ENCODE data around the gene HLA-DOA.

Gene HLA-DOA

DNA sequence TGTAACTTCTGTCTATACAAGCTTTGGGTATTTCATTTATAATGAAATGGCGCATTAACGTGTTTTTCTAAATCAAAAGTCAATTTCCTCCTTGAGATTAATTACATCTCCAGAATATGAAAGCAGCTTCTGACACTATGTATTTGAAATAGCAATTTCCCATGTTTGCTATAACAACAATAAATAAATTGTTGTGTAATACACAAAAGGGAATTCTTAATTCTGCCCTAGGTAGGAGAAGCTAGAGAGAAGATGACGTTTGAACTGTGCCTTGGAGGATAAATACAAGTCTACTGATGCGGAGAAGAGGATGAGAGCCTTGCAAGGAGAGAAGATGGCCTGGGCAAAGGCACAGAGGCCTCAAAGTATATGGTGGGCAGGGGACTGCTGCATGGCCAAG is 7.6 kb upstream of the HLA-DOA start:
- no peak for DNase-seq (ENCODE audit: low read depth)
- TF ChIP-seq, protein P1, sequence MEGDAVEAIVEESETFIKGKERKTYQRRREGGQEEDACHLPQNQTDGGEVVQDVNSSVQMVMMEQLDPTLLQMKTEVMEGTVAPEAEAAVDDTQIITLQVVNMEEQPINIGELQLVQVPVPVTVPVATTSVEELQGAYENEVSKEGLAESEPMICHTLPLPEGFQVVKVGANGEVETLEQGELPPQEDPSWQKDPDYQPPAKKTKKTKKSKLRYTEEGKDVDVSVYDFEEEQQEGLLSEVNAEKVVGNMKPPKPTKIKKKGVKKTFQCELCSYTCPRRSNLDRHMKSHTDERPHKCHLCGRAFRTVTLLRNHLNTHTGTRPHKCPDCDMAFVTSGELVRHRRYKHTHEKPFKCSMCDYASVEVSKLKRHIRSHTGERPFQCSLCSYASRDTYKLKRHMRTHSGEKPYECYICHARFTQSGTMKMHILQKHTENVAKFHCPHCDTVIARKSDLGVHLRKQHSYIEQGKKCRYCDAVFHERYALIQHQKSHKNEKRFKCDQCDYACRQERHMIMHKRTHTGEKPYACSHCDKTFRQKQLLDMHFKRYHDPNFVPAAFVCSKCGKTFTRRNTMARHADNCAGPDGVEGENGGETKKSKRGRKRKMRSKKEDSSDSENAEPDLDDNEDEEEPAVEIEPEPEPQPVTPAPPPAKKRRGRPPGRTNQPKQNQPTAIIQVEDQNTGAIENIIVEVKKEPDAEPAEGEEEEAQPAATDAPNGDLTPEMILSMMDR (conservative IDR thresholded peaks at IDR 0.05; ENCODE audit: low read depth, low read length) = no peak
- no peak overlapping the region for H3K4me3 ChIP-seq (ENCODE audit: low read depth, low read length)

DNA sequence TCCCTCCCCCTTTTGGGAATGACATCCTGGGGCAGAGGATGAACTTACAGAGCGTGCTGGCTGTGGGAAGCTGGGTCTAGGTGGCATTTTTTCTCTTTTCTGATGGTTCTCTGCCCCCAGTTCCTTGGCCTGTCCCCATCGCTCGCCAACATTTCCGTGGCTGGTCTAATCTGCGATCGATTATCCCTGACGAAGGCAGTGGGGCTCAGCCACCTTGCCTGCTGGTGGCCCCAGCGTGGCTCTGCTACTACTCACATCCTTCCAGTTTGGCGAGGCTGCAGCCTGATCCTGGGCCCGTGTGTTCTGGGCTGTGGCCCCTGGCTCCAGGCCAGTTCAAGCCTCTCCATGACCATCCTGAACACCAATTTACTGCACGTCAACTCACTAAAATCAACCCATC is 6.4 kb upstream of the HLA-DOA start:
- TF ChIP-seq, protein P1 (conservative IDR thresholded peaks at IDR 0.05; ENCODE audit: low read depth, low read length) = no peak

DNA sequence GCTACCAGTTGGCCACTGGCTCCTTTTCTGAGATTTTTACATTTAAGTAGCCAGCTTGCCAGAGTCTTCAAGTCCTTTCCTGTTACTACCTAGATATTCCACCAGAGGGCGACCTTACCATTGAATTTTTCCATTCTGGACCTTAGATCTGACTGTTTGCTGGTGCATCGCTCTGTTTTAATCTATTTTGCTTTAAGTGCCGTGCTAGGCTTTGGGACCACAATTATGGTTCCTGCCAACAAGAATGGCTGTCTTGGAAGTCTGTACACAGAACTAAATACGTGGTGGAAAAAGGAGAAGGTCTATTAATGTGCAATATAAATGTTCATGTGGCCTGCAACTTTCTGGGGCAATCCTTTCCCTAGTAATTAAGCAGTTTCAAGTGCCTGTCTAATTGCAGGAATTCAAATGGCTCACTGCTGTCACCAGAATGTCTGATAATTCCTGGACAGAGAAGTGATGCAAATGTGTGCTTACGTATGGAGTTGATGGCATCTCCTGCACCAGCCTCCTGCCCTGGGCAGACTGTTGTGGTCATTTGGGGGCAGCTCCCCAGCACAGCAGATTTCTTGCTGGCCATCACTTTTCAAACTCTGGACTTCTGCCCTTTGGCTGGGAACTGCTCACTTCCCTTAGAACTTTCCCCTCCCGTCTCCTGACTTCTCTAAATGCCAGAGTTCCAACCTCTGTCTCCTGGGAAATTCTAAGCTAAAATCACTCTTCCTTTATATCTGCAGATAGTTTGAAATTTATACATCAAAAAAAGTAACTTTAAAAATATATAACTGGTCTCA is 5.6 kb upstream of the HLA-DOA start:
- peak; percentile 94 for DNase-seq (ENCODE audit: low read depth)
- no peak overlapping the region for H3K4me3 ChIP-seq (ENCODE audit: low read depth, low read length)
- TF ChIP-seq, protein P1 (conservative IDR thresholded peaks at IDR 0.05; ENCODE audit: low read depth, low read length) = peak; percentile 73

More for the DNA sequence above, 6.4 kb upstream of the HLA-DOA start:
- no peak overlapping the region for H3K4me3 ChIP-seq (ENCODE audit: low read depth, low read length)
- DNase-seq (ENCODE audit: low read depth) = no peak

DNA sequence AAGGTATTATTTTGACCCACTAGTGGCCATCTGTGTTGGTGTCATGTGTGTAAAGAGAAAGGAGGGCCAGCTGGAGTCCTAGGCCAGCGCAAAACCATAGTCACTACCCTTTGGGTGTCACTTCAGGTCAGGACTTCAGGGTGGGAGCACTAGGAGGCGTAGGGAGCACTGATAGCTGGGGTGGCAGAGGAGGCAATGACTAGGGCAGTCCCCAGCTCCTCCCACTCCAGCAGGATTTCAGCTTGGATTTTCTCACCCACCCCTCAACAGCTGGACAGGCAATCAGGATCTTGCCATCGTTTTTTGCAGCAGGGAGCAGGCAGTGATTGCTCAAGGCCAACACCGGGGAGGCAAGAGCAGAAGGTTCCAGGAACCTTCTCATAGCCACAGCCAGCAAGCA is 4.2 kb upstream of the HLA-DOA start:
- TF ChIP-seq, protein P1 (conservative IDR thresholded peaks at IDR 0.05; ENCODE audit: low read depth, low read length) = no peak
- H3K4me3 ChIP-seq (ENCODE audit: low read depth, low read length) = no peak overlapping the region
- DNase-seq (ENCODE audit: low read depth) = no peak

DNA sequence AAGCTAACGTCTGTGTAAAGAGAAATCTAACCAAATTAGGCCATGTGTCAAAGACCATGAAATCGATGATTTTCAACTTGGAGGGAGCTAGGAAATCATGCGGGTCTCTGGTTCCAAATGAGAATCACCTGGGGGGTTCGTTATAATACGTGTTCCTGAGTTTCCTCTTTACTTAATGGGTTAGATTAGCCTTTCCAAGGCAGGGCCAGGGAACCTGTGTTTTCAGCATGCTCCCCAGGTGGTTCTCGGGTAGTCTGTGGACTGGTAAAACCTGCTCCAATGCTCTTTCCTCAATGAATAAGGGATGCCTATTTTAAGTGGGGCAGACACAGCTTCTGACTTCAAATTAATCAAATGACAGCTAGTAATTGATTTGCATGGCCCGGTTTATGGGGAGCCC is 965 bp upstream of the HLA-DOA start:
- H3K4me3 ChIP-seq (ENCODE audit: low read depth, low read length) = no peak overlapping the region
- TF ChIP-seq, protein P1 (conservative IDR thresholded peaks at IDR 0.05; ENCODE audit: low read depth, low read length) = no peak
- no peak for DNase-seq (ENCODE audit: low read depth)

DNA sequence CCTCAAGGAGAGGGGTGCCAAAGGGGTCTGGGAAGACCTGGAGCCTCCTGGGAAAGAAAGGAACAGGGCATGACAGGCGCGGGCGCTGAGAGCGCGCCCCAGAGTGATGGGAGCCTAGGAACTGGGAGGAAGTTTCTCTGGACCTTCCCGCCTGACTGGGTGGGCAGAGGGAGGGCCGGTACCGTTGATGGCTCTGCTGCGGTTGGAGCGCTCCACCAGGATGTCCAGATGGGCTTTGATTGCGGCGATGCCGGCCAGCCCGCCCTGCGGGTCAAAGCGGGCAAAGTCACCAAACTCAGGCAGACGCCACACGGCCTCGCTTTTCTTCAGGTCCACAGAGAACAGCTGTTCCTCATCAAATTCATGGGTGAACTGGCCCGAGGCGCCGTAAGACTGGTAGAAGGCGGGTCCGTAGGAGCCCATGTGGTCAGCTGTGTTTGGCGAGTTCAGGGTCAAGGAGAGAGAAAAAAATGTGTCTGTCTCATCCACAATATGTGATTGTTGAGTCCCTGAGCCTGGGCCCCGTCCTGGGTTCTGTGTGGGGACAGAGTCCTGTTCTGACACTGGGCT is 1.5 kb downstream of the HLA-DOA start:
- DNase-seq (ENCODE audit: low read depth) = no peak
- H3K4me3 ChIP-seq (ENCODE audit: low read depth, low read length) = no peak overlapping the region
- TF ChIP-seq, protein P1 (conservative IDR thresholded peaks at IDR 0.05; ENCODE audit: low read depth, low read length) = no peak

DNA sequence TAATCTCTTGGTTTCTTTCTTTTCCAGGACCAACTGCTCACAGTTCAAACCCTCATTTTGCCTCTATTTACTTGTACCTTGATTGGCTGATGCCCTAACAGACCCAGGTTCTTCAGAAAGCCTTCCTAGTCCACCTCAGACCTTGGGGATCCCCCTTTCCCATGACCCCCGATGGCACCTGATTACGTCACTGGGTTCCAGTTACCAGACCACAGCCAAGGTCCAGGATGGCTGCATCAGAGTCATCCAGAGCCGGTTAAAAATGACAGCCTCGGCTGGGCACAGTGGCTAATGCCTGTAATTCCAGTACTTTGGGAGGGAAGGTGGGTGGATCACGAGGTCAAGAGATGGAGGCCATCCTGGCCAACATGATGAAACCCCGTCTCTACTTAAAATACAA is 4.5 kb downstream of the HLA-DOA start:
- TF ChIP-seq, protein P1 (conservative IDR thresholded peaks at IDR 0.05; ENCODE audit: low read depth, low read length) = no peak
- H3K4me3 ChIP-seq (ENCODE audit: low read depth, low read length) = no peak overlapping the region
- DNase-seq (ENCODE audit: low read depth) = no peak
